ENCODE data around the gene DNAH8. TPM values are rescaled to one million over a fixed set of nuclear protein-coding genes. Genes with fewer than 3 reads are reported as not detected.

The DNAH8 gene
- total and polyA plus RNA-seq, 2 donors (not counting 3 experiments of a cell fraction or from before 2014, with no cell fraction given) = 0.29 to 0.61 TPM

DNA sequence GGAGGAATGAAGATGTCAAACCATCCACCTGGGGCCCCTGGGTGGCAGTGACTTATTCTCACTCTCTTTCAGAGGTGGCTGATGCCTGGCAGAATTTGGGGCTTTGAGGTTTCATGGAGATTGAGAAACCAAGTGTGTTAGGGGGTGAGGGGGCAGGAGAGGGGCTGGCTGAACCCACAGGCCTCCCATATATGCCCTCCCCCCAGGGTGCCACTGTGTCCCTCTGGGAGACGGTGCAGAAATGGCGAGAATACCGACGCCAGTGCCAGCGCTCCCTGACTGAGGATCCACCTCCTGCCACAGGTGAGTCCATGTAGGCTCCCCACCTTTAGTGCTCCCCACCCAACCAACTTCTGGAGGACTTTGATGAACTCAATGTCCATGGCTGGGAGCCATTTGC is 341.1 kb downstream of the DNAH8 start:
- no peak overlapping the region for H3K4me3 ChIP-seq (replicated peaks in 1 of 3; ENCODE audit: insufficient read depth in 1 of 3, low read depth in 1 of 3, low read length in 3 of 3)
- DNase-seq (ENCODE audit: low read depth, low spot score) (no peak), FAIRE-seq (no peak)
- no peak overlapping the region for H3K27ac ChIP-seq (ENCODE audit: insufficient read depth, low read depth, low read length)
- H3K9me1 ChIP-seq (replicated peaks; ENCODE audit: control insufficient read depth, extremely low read depth, insufficient read depth, low read length) = no peaks in the 10 kb centered on the region
- no peaks in the 10 kb centered on the region for H3K9me3 ChIP-seq (replicated peaks; ENCODE audit: control insufficient read depth, insufficient read depth, low read length)
- TF ChIP-seq EZH2 (IDR thresholded peaks at IDR 0.05; ENCODE audit: borderline replicate concordance, low read depth, low read length, severe bottlenecking) (no peak), FOS (IDR thresholded peaks at IDR 0.05; ENCODE audit: borderline replicate concordance, insufficient read depth, low read length) (no peak), POLR2AphosphoS5 (IDR thresholded peaks at IDR 0.05; ENCODE audit: insufficient read depth, low read depth, low read length) (no peak), POLR2A (IDR thresholded peaks at IDR 0.05; ENCODE audit: low read depth, low read length) (no peak), JUN (IDR thresholded peaks at IDR 0.05; ENCODE audit: borderline replicate concordance, insufficient read depth, insufficient read length, low read depth) (no peak), GATA2 (IDR thresholded peaks at IDR 0.05; ENCODE audit: insufficient read depth, insufficient read length, low read depth, low read length) (no peak), MYC (IDR thresholded peaks at IDR 0.05; ENCODE audit: low read depth, low read length) (no peak)
- TF ChIP-seq, protein P1, sequence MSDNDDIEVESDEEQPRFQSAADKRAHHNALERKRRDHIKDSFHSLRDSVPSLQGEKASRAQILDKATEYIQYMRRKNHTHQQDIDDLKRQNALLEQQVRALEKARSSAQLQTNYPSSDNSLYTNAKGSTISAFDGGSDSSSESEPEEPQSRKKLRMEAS (IDR thresholded peaks at IDR 0.05; ENCODE audit: insufficient read depth, insufficient read length) = no peak
- TF ChIP-seq, protein P2, sequence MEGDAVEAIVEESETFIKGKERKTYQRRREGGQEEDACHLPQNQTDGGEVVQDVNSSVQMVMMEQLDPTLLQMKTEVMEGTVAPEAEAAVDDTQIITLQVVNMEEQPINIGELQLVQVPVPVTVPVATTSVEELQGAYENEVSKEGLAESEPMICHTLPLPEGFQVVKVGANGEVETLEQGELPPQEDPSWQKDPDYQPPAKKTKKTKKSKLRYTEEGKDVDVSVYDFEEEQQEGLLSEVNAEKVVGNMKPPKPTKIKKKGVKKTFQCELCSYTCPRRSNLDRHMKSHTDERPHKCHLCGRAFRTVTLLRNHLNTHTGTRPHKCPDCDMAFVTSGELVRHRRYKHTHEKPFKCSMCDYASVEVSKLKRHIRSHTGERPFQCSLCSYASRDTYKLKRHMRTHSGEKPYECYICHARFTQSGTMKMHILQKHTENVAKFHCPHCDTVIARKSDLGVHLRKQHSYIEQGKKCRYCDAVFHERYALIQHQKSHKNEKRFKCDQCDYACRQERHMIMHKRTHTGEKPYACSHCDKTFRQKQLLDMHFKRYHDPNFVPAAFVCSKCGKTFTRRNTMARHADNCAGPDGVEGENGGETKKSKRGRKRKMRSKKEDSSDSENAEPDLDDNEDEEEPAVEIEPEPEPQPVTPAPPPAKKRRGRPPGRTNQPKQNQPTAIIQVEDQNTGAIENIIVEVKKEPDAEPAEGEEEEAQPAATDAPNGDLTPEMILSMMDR (IDR thresholded peaks at IDR 0.05; ENCODE audit: extremely low read depth in 1 of 2, insufficient read depth in 1 of 2, low read depth in 1 of 2, low read length in 2 of 2) = no peak
- BruUV-seq (replicated peaks) = no TSS peak
- H3K9ac ChIP-seq (replicated peaks; ENCODE audit: extremely low read depth, insufficient read depth, low read length) = no peak overlapping the region
- H3K79me2 ChIP-seq (ENCODE audit: control insufficient read depth, insufficient read depth, low read length) = no peaks in the 10 kb centered on the region
- no peak overlapping the region for H2AFZ ChIP-seq (ENCODE audit: low read depth, low read length)
- POLR2A ChIA-PET = no interaction called here
- intact Hi-C loops (cut with micrococcal nuclease) = no loop called here
- no peak overlapping the region for H3K4me2 ChIP-seq (ENCODE audit: insufficient read depth, low read length)
- no peaks in the 10 kb centered on the region for H3K27me3 ChIP-seq (ENCODE audit: control insufficient read depth in 2 of 2, insufficient read depth in 2 of 2, low read length in 2 of 2)
- H3K4me1 ChIP-seq (ENCODE audit: control insufficient read depth, extremely low read depth, insufficient read depth, low read length) = no peaks in the 10 kb centered on the region
- CTCF ChIA-PET = no interaction called here
- dilution Hi-C loops (cut with MboI; ENCODE audit: extremely low pct_ligation_motif_present, low sequenced_read_pairs) = no loop called here
- no peaks in the 10 kb centered on the region for H3K36me3 ChIP-seq (ENCODE audit: control insufficient read depth in 2 of 2, extremely low read depth in 1 of 2, insufficient read depth in 2 of 2, low read length in 2 of 2)
- H4K20me1 ChIP-seq (replicated peaks; ENCODE audit: control insufficient read depth, extremely low read depth, insufficient read depth, low read length) = no peaks in the 10 kb centered on the region
